Right atrium auricular region (tissue), 2 donors: ENCODE measurements around the gene MYF6. TPM values are rescaled to one million over a fixed set of nuclear protein-coding genes. Genes with fewer than 3 reads are reported as not detected.

ENCODE experiments used
- DNase-seq: peaks from one replicate; pipeline ENCODE4 v3.0.0-alpha.2; 2019; ENCODE audit warnings: low spot score
- H3K27ac ChIP-seq, 2 donors: fragments of 200-600 bp; sonication (generic); 1 replicate in 1 of 2; 2 replicates in 1 of 2; pipeline ENCODE4 v1.5.1; 2016 to 2019
- H3K27me3 ChIP-seq, 2 donors: fragments of 200-600 bp; sonication (generic); one replicate each; pipeline versions ENCODE4 v1.5.1 to v1.6.0; 2017 to 2019
- H3K36me3 ChIP-seq: fragments of 200-600 bp; sonication (generic); one replicate; pipeline ENCODE4 v1.5.1; 2016
- H3K4me1 ChIP-seq, 2 donors: fragments of 200-600 bp; sonication (generic); one replicate each; pipeline versions ENCODE4 v1.5.1 to v1.6.0; 2017 to 2019
- H3K4me3 ChIP-seq, 2 donors: fragments of 200-600 bp; sonication (generic); 1 replicate in 1 of 2; 2 replicates in 1 of 2; pipeline ENCODE4 v1.5.1; 2017 to 2019; ENCODE audit warnings: mild to moderate bottlenecking in 1 of 2, moderate library complexity in 1 of 2
- H3K9me3 ChIP-seq, 2 donors: fragments of 200-600 bp; sonication (generic); one replicate each; pipeline ENCODE4 v1.5.1; 2019
- CTCF ChIP-seq, 2 donors: fragments of 200-600 bp; sonication (generic); IDR thresholded peaks; one replicate each; pipeline ENCODE4 v1.5.1; 2019; ENCODE audit warnings: antibody characterized with exemption in 2 of 2
- total RNA-seq, 2 donors: library from RNA; depleted of rRNA; stranded (reverse); fragments of >200 nt; gene quantifications; one replicate each; pipeline ENCODE4 v1.1.0, GENCODE V29; 2016

The MYF6 gene
- total RNA-seq, 2 donors from 2014 or later: 0.28 TPM; not detected in 1

GRCh38 chr12:80747800-80748199 is 40.4 kb downstream of the MYF6 start:
- Histone ChIP-seq H3K36me3 (no peaks in the 10 kb centered on the region), H3K9me3 (no peaks in the 10 kb centered on the region), H3K4me1 (no peaks in the 10 kb centered on the region), H3K27me3 (no peaks in the 10 kb centered on the region), H3K27ac (no peak overlapping the region), H3K4me3 (no peak overlapping the region)
- no peak for TF ChIP-seq CTCF (IDR thresholded peaks at IDR 0.05)
- no peak for DNase-seq

GRCh38 chr12:80749456-80749855 is 42.0 kb downstream of the MYF6 start:
- H3K36me3 ChIP-seq: no peaks in the 10 kb centered on the region
- H3K27ac ChIP-seq: no peak overlapping the region
- H3K4me1 ChIP-seq: no peaks in the 10 kb centered on the region
- H3K4me3 ChIP-seq: no peak overlapping the region
- TF ChIP-seq CTCF (IDR thresholded peaks at IDR 0.05): no peak
- no peaks in the 10 kb centered on the region for H3K27me3 ChIP-seq
- DNase-seq: no peak
- H3K9me3 ChIP-seq: no peaks in the 10 kb centered on the region

GRCh38 chr12:80752464-80752863 is 45.0 kb downstream of the MYF6 start:
- H3K27me3 ChIP-seq: no peaks in the 10 kb centered on the region
- H3K4me1 ChIP-seq: no peaks in the 10 kb centered on the region
- no peak for TF ChIP-seq CTCF (IDR thresholded peaks at IDR 0.05)
- no peak overlapping the region for H3K4me3 ChIP-seq
- no peak overlapping the region for H3K27ac ChIP-seq
- no peaks in the 10 kb centered on the region for H3K36me3 ChIP-seq
- DNase-seq: no peak
- no peaks in the 10 kb centered on the region for H3K9me3 ChIP-seq

DNA sequence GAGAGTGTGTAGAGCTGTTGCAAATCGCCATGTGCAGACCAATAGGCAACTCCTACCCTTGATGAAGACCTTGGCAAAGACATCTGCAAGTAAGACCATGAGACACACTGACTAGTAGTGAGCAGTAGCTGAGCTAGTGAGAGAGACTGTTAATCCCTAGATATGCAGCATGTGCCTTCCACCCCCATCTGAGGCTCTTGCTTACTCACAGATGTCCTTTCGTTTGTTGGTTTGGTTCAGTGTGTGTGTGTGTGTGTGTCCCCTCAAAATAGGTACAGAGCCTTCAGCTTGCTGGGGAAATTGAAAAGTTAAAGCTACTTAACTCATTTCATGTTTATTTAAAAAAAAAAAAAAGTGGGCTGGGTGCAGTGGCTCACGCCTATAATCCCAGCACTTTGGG is 46.8 kb downstream of the MYF6 start:
- no peak for TF ChIP-seq CTCF (IDR thresholded peaks at IDR 0.05)

GRCh38 chr12:80756875-80757274 is 49.4 kb downstream of the MYF6 start:
- H3K4me3 ChIP-seq: no peak overlapping the region
- no peak overlapping the region for H3K27ac ChIP-seq
- H3K4me1 ChIP-seq: no peaks in the 10 kb centered on the region
- TF ChIP-seq CTCF (IDR thresholded peaks at IDR 0.05): no peak
- no peak for DNase-seq
- no peaks in the 10 kb centered on the region for H3K27me3 ChIP-seq
- no peaks in the 10 kb centered on the region for H3K9me3 ChIP-seq
- H3K36me3 ChIP-seq: no peaks in the 10 kb centered on the region

More for the DNA sequence above, 46.8 kb downstream of the MYF6 start:
- no peaks in the 10 kb centered on the region for H3K9me3 ChIP-seq
- H3K27me3 ChIP-seq: no peaks in the 10 kb centered on the region
- H3K4me3 ChIP-seq: no peak overlapping the region
- H3K36me3 ChIP-seq: no peaks in the 10 kb centered on the region
- no peak for DNase-seq
- no peak overlapping the region for H3K27ac ChIP-seq
- H3K4me1 ChIP-seq: no peaks in the 10 kb centered on the region

Other genes starting within 250 kb of the MYF6 start
- gene MYF5, start 9.3 kb downstream of the MYF6 start, total RNA-seq: not detected
- gene LIN7A, start 230.3 kb downstream of the MYF6 start, total RNA-seq: 10 to 100 TPM; 16.2 to 23.3 TPM